Measurements from ENCODE around the gene ZNF750. TPM values are rescaled to one million over a fixed set of nuclear protein-coding genes. Genes with fewer than 3 reads are reported as not detected.

ZNF750 gene
- total RNA-seq, 4 donors from 2014 or later, result not detected

- Histone ChIP-seq H3K4me1 (peaks cover 4 to 15% (median 9%) of the 10 kb centered on the region in 4 donors), H3K27me3 (no peaks in the 10 kb centered on the region), H3K9me3 (no peaks in the 10 kb centered on the region), H3K27ac (no peak overlapping the region), H3K4me3 (no peak overlapping the region), H3K36me3 (no peaks in the 10 kb centered on the region)
- no peak for DNase-seq
- TF ChIP-seq EP300 (IDR thresholded peaks at IDR 0.05; ENCODE audit: low read depth), result no peak
- no peak for TF ChIP-seq POLR2A (IDR thresholded peaks at IDR 0.05)
- no peak for TF ChIP-seq POLR2AphosphoS5 (IDR thresholded peaks at IDR 0.05)
- no peak for TF ChIP-seq CTCF (IDR thresholded peaks at IDR 0.05)
- intact Hi-C loops (cut with DNase I; ENCODE audit: low total_unique reads) (no loop called here), in situ Hi-C loops (cut with MboI; ENCODE audit: low pct_ligation_motif_present in 1 of 4, low pct_unique_long_range_greater_than_20kb in 1 of 4, low sequenced_read_pairs in 3 of 4) (no loop called here)
- 92% methylated on average over 20 of the region's 20 CpGs; no CpG with 5 or more reads in 1 of the 2 donors for WGBS, 2 donors (ENCODE audit: low coverage in 1 of 2)
Measured at GRCh38 chr17:82832411-82832810, 7.4 kb downstream of the ZNF750 start.

GRCh38 chr17:82831818-82832200, 8.0 kb downstream of the ZNF750 start:
- H3K9me3 ChIP-seq, result no peaks in the 10 kb centered on the region
- no peak for DNase-seq
- H3K4me3 ChIP-seq, result no peak overlapping the region
- H3K27ac ChIP-seq, result no peak overlapping the region
- H3K27me3 ChIP-seq, result no peaks in the 10 kb centered on the region
- WGBS, 2 donors (ENCODE audit: low coverage in 1 of 2), result 94% methylated on average over 18 of the region's 18 CpGs; no CpG with 5 or more reads in 1 of the 2 donors
- H3K36me3 ChIP-seq, result no peaks in the 10 kb centered on the region
- peaks cover 0 to 9% (median 3%) of the 10 kb centered on the region in 4 donors for H3K4me1 ChIP-seq
- TF ChIP-seq CTCF (IDR thresholded peaks at IDR 0.05) (no peak), POLR2AphosphoS5 (IDR thresholded peaks at IDR 0.05) (no peak), POLR2A (IDR thresholded peaks at IDR 0.05) (no peak), EP300 (IDR thresholded peaks at IDR 0.05; ENCODE audit: low read depth) (no peak)
- intact Hi-C loops (cut with DNase I; ENCODE audit: low total_unique reads), result no loop called here
- in situ Hi-C loops (cut with MboI; ENCODE audit: low pct_ligation_motif_present in 1 of 4, low pct_unique_long_range_greater_than_20kb in 1 of 4, low sequenced_read_pairs in 3 of 4), result no loop called here

GRCh38 chr17:82831041-82831817, 8.6 kb downstream of the ZNF750 start:
- Histone ChIP-seq H3K27me3 (no peaks in the 10 kb centered on the region), H3K36me3 (no peaks in the 10 kb centered on the region), H3K27ac (no peak overlapping the region), H3K4me1 (peaks cover 0 to 3% (median 0%) of the 10 kb centered on the region in 4 donors), H3K9me3 (no peaks in the 10 kb centered on the region), H3K4me3 (no peak overlapping the region)
- intact Hi-C loops (cut with DNase I; ENCODE audit: low total_unique reads) (no loop called here), in situ Hi-C loops (cut with MboI; ENCODE audit: low pct_ligation_motif_present in 1 of 4, low pct_unique_long_range_greater_than_20kb in 1 of 4, low sequenced_read_pairs in 3 of 4) (no loop called here)
- WGBS, 2 donors (ENCODE audit: low coverage in 1 of 2), result 95 to 97% methylated on average over 12 to 25 of the region's 29 CpGs
- no peak for DNase-seq
- no peak for TF ChIP-seq CTCF (IDR thresholded peaks at IDR 0.05)
- no peak for TF ChIP-seq POLR2AphosphoS5 (IDR thresholded peaks at IDR 0.05)
- TF ChIP-seq EP300 (IDR thresholded peaks at IDR 0.05; ENCODE audit: low read depth), result no peak
- TF ChIP-seq POLR2A (IDR thresholded peaks at IDR 0.05), result no peak

GRCh38 chr17:82830249-82830661, 9.6 kb downstream of the ZNF750 start:
- WGBS, 2 donors (ENCODE audit: low coverage in 1 of 2), result 76% methylated on average over 19 of the region's 22 CpGs; no CpG with 5 or more reads in 1 of the 2 donors
- Histone ChIP-seq H3K9me3 (no peaks in the 10 kb centered on the region), H3K27ac (no peak overlapping the region), H3K4me3 (no peak overlapping the region), H3K27me3 (no peaks in the 10 kb centered on the region), H3K36me3 (no peaks in the 10 kb centered on the region), H3K4me1 (no peaks in the 10 kb centered on the region)
- no peak for DNase-seq
- in situ Hi-C loops (cut with MboI; ENCODE audit: low pct_ligation_motif_present in 1 of 4, low pct_unique_long_range_greater_than_20kb in 1 of 4, low sequenced_read_pairs in 3 of 4) (no loop called here), intact Hi-C loops (cut with DNase I; ENCODE audit: low total_unique reads) (no loop called here)
- no peak for TF ChIP-seq CTCF (IDR thresholded peaks at IDR 0.05)
- TF ChIP-seq POLR2A (IDR thresholded peaks at IDR 0.05), result no peak
- TF ChIP-seq POLR2AphosphoS5 (IDR thresholded peaks at IDR 0.05), result no peak
- no peak for TF ChIP-seq EP300 (IDR thresholded peaks at IDR 0.05; ENCODE audit: low read depth)

Measured in transverse colon (tissue), 4 donors.